NCI-H146 (cell line): Measurements from ENCODE around the gene GBF1.
"Not testable (repeated sequence)": the region's sequence is repeated elsewhere in the genome, so short reads cannot be mapped to it uniquely, and the experiment has no call there.

Experiments used
- DNase-seq: peaks from one replicate; lab custom pipeline; 2025; lab: John Stamatoyannopoulos, UW

The GBF1 gene

GRCh38 chr10:102234888-102235597, 10.3 kb upstream of the GBF1 start:
- DNase-seq, result no peak

DNA sequence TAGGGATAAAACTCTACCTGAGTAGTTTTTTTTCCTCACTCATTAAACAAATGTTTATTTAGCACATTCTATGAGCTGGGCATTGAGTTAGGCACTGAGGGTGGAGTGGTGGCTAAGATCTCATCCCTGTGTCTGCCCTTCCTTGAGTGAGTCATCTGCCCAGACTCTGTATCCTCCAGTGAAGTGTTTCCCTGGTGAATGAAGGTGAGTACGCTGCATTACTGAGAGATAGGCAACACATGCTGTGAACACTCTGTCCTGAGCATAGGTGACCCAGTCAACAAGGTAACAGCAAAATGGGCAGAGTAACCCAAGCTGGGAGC, 9.8 kb upstream of the GBF1 start:
- no peak for DNase-seq

- no peak for DNase-seq
Measured at GRCh38 chr10:102236006-102236405, 9.3 kb upstream of the GBF1 start.

DNA sequence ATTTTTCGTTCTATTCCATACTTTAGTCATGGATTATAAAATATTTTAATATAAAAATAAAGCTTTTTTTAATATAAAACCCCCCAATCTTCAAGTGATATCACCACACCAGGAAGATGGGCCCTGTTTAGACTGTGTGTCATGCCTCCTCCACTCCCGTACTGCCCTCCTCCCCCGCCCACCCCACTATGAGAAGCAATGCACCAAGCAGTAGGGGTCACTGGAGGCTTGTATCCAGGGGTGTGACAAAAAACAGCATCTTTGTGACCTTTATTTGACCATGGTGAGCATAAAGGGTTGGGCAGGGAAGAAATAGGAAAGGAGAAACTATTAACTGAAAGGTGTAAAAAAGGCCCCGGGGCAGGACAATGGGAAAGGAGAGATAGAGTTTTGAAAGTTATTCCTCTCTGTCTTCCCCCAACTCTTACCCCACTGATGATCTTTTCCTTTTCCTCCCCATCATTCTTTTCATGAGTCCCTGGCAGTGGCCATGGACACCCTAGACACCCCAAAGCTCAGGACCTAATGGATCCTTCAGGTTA, 7.5 kb upstream of the GBF1 start:
- no peak for DNase-seq

- DNase-seq, result no peak
Measured at GRCh38 chr10:102240467-102241031, 4.8 kb upstream of the GBF1 start.

DNA sequence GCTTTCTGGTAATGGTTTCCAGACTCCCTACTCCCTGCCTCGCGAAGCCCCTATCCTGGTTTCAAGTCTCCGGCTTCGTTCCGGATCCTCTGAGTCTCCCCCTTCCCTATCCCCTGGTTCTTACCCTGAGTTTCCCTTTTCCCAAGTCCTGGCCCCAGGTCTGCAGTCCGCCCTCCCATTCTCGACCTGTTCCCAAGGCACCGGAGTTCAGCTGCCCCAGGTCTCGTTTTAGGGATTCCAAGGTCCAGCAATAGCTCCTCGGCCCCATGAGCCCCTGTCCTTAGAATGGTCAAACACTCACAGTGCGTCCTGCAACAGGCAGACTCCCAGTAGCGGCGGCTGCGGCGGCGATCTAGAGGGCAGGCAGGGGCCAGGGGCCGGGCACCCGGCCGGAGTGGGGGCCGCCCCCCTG, 4.3 kb upstream of the GBF1 start:
- no peak for DNase-seq

GRCh38 chr10:102241444-102242117, 3.8 kb upstream of the GBF1 start, which contains the start of gene PITX3:
Gene PITX3 (minus strand): TSS chr10:102241512. CDS start chr10:102232080, 9,432 bp downstream.
- DNase-seq, result peak; percentile 87

DNA sequence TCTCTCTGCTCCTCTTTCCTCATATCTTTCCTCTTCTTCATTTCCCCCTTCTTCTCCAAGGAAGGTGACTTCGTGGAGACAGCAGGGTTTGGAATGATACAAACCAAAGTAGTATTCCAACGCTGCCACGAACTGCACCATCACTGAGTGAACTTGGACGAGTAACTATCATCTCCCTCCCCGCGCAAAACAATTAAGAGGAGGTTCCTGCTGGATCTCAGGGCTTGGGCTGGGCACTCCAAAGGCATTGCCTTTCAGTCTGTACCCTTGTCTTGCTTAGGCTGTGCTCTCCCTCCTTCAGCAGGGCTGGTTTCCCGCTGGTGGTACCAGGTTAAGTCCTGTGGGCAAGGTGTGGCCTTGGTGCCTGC, 3.2 kb upstream of the GBF1 start:
- DNase-seq, result no peak

DNA sequence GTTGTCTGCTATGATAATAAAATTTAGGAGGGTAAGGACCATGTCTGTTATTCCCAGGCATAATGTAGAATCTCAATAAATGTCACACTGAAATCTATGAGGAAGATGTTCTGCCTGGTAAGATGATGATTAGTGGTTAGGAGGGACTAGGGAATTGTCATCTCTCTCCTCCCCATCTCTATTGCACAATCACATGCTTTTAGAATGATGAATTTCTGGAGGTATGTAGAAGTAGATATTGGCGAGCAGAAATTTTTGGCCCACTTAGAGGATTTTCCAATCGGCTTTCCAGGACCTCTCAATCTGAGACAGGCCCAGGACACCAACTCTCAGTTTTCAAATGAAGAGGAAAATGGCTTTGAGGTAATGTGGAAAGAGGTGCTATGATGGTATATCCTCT, 2.0 kb upstream of the GBF1 start:
- DNase-seq, result no peak

GRCh38 chr10:102245932-102246251, 560 bp downstream of the GBF1 start:
- DNase-seq, result no peak

DNA sequence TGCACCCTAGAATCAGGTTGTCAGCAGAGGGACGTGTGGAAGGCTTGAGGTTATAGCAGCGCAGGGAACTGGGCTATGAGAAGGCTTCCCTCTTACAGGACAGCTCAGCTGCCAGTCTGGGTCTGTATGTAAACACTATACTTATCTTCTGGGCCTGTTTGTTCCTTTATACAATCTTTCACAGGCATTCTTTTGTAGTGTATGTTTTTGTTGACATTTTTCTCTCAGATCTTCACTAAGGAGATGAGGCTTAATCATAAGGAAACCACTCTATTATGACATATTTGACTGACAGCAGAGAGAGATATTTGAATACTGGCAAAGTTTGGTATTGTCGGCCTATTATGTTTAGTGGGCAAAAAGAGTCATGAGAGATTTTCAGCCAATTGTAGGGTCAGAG, 929 bp downstream of the GBF1 start:
- DNase-seq, result no peak

- DNase-seq, result no peak
Measured at GRCh38 chr10:102247734-102248133, 2.4 kb downstream of the GBF1 start.

- DNase-seq, result not testable (repeated sequence)
Measured at GRCh38 chr10:102252508-102252907, 7.2 kb downstream of the GBF1 start.

GRCh38 chr10:102254426-102254825, 9.1 kb downstream of the GBF1 start:
- DNase-seq, result no peak

DNA sequence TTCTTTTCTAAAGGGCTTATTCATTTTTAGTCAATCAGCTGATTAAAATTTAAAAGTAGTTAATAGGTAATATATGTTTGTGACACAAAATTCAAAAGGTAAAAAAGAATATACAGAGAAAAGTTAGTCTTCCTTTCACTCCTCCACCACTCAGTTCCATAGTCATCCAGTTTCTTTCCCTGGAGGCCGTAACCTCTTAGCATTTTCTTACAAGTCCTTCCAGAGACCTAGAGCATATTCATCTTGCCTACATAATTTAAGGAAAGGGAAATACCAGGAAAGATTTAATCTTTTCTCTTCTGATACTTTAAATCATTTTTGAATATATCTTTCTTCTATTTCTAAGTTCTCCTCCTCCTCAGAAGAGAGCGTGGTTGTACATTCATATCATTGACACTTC, 10.1 kb downstream of the GBF1 start:
- DNase-seq, result no peak

DNA sequence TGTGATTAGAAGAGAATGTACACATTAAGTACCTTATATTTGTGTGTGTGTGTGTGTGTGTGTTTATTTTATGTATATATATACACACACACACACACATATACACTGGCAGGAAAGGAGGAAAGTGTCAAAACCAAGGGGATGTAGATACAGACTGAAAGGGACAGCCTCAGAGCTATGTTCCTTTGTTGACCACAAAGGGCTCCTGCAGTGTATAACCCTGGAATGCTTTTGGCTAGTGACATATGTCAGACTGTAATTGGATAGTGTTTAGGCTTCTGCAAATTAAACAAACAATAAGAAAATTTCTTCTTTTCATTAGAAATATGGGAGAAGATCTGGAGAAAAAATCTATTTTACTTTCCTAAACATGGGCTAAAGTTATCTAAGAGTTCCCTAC, 15.9 kb downstream of the GBF1 start:
- no peak for DNase-seq

DNA sequence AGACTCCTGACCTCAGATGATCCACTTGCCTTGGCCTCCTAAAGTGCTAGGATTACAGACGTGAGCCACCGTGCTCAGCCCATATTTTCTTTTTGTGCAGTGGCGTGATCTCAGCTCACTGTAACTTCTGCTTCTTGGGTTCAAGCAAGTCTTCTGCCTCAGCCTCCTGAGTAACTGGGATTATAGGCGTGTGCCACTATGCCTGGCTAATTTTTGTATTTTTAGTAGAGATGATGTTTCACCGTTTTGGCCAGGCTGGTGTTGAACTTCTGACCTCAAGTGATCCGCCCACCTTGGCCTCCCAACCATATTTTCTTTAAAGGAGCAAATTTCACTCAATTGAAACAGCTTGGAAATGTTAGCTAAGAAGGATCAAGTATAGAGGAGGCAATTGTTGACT, 16.5 kb downstream of the GBF1 start:
- DNase-seq, result no peak

- no peak for DNase-seq
Measured at GRCh38 chr10:102262744-102263370, 17.5 kb downstream of the GBF1 start.

DNA sequence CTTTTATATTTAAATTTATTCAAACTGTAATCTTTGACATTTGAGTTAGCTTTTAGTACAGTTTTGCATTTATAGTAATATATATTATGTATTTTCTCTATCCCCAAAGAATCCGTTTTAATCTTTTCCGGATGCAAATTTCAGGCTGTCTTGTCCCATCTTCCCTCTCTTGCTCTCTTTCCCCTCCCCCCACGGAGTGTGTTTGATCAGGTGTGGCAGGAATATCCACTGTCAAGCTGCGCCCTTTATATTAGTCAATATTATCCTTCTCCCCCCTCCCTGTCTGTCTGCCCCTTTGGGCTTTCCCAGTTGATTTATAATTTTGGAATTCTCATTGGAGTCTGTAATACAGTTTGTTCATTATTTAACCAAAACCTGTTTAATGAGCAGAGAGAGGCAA, 19.0 kb downstream of the GBF1 start:
- peak; percentile 72 for DNase-seq

DNA sequence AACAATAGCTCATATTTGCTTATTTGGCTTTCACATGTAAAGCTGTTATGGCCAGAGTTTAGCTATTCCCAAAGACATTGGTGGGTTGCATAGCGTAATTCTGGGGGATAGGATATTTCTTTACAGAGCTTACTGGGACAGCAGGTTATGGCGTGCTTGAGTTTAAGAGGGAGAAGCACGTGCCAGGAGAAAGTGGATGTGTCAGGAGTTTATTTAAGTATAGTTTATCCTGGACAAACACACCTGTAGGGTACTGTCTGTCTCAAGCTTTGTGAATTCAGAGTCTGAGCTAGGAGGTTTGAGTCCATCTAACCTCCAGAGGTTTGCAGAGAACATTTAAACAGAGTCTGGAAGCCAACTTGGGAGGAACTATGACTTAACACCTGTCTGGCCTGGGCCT, 21.3 kb downstream of the GBF1 start:
- DNase-seq, result no peak

DNA sequence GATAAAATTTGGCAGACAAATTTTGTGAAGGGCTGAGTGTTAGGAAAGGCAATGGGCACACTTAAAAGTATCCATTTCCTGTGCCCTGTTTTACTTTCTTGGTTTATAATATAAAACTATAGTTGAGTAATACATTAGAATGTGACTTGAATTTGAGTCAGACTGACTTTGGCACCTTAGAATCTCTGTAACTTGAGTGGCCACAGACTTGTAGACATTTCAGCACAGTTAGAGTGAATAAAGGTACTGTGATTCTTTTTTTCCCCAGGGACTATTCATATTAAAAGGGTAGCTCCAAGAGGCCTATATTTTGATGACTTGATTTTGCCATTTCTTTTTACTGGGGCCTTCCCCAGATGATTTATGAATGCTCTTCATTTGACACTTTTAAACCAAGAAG, 22.4 kb downstream of the GBF1 start:
- no peak for DNase-seq

- no peak for DNase-seq
Measured at GRCh38 chr10:102268375-102268888, 23.1 kb downstream of the GBF1 start.

DNA sequence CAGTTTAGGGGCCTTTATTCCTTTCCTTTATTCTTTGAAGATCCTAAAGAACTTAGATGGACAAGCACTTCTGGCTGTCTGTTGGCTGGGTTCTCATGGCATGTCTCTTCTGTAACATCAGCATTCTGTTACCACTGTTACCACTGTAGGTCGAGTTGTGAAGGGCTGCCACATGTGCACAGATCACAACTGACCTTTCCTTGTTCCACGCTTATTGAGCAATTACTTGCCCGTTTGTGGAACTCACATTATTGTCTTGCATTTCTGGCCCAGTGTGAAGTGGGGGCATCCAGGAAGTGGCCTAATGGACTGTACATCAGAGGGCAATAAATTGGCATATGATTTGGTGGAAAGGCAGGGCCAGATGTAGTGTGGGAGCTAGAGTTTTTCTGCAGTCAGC, 23.7 kb downstream of the GBF1 start:
- no peak for DNase-seq
